ENCODE data around the gene NEK10. TPM values are rescaled to one million over a fixed set of nuclear protein-coding genes. Genes with fewer than 3 reads are reported as not detected.

The NEK10 gene
- total and polyA plus RNA-seq, 2 donors (not counting 3 experiments of a cell fraction or from before 2014, with no cell fraction given) = 0.32 to 5.0 TPM

- peak; percentile 10 for DNase-seq (ENCODE audit: low read depth, low spot score)
- CTCF ChIA-PET = interaction anchor here (0.7 to 3.1 kb wide), 7 partner anchors 8 to 1447 kb away, joined by 3 to 22 read pairs (median 4); no protein-coding TSS in a partner anchor
- no peaks in the 10 kb centered on the region for H3K79me2 ChIP-seq (ENCODE audit: control insufficient read depth, insufficient read depth, low read length)
Observed at GRCh38 chr3:27279123-27279522, 90.1 kb downstream of the NEK10 start.

More at GRCh38 chr3:27279123-27279522, 90.1 kb downstream of the NEK10 start:
- POLR2A ChIA-PET = no interaction called here
- H3K9ac ChIP-seq (replicated peaks; ENCODE audit: extremely low read depth, insufficient read depth, low read length) = no peak overlapping the region
- no peak overlapping the region for H3K4me3 ChIP-seq (replicated peaks in 1 of 3; ENCODE audit: insufficient read depth in 1 of 3, low read depth in 1 of 3, low read length in 3 of 3)
- no peak for FAIRE-seq
- no peak overlapping the region for H2AFZ ChIP-seq (ENCODE audit: low read depth, low read length)
- no peak for TF ChIP-seq POLR2A (IDR thresholded peaks at IDR 0.05; ENCODE audit: low read depth, low read length)
- peak; percentile 23 to 26 for TF ChIP-seq CTCF (IDR thresholded peaks at IDR 0.05; ENCODE audit: extremely low read depth in 1 of 2, insufficient read depth in 1 of 2, low read depth in 1 of 2, low read length in 2 of 2)
- H3K27me3 ChIP-seq (ENCODE audit: control insufficient read depth in 2 of 2, insufficient read depth in 2 of 2, low read length in 2 of 2) = no peaks in the 10 kb centered on the region
- dilution Hi-C loops (cut with MboI; ENCODE audit: extremely low pct_ligation_motif_present, low sequenced_read_pairs) (no loop called here), intact Hi-C loops (cut with micrococcal nuclease) (loop anchor here (1.0 kb wide), 1 partner anchor 145 kb away; no protein-coding TSS in a partner anchor)
- H3K4me1 ChIP-seq (ENCODE audit: control insufficient read depth, extremely low read depth, insufficient read depth, low read length) = no peaks in the 10 kb centered on the region
- H3K9me1 ChIP-seq (replicated peaks; ENCODE audit: control insufficient read depth, extremely low read depth, insufficient read depth, low read length) = no peaks in the 10 kb centered on the region
- no peak overlapping the region for H3K4me2 ChIP-seq (ENCODE audit: insufficient read depth, low read length)
- H3K27ac ChIP-seq (ENCODE audit: insufficient read depth, low read depth, low read length) = no peak overlapping the region
- H3K36me3 ChIP-seq (ENCODE audit: control insufficient read depth in 2 of 2, extremely low read depth in 1 of 2, insufficient read depth in 2 of 2, low read length in 2 of 2) = no peaks in the 10 kb centered on the region
- no TSS peak for BruUV-seq (replicated peaks)
- no peaks in the 10 kb centered on the region for H4K20me1 ChIP-seq (replicated peaks; ENCODE audit: control insufficient read depth, extremely low read depth, insufficient read depth, low read length)
- no peaks in the 10 kb centered on the region for H3K9me3 ChIP-seq (replicated peaks; ENCODE audit: control insufficient read depth, insufficient read depth, low read length)
